GM10847 (cell line): ENCODE measurements around the gene TOP3B.

Experiments used
- POLR2A ChIP-seq: IDR thresholded peaks from 2 replicates; pipeline ENCODE4 v1.6.1; 2011; ENCODE audit not compliant: insufficient read length; ENCODE audit errors: extremely low read depth

Gene TOP3B

GRCh38 chr22:21921184-21921721 is 61.3 kb downstream of the TOP3B start:
- TF ChIP-seq POLR2A: no peak

GRCh38 chr22:21920341-21921183 is 62.0 kb downstream of the TOP3B start:
- no peak for TF ChIP-seq POLR2A

GRCh38 chr22:21919526-21920307 is 62.9 kb downstream of the TOP3B start:
- no peak for TF ChIP-seq POLR2A

- no peak for TF ChIP-seq POLR2A
Measured at GRCh38 chr22:21918466-21919185, 64.0 kb downstream of the TOP3B start.

- TF ChIP-seq POLR2A: no peak
Measured at GRCh38 chr22:21917959-21918261, 64.7 kb downstream of the TOP3B start.

GRCh38 chr22:21917181-21917958 is 65.2 kb downstream of the TOP3B start:
- no peak for TF ChIP-seq POLR2A

- TF ChIP-seq POLR2A: no peak
Measured at GRCh38 chr22:21916309-21916918, 66.2 kb downstream of the TOP3B start.

- no peak for TF ChIP-seq POLR2A
Measured at GRCh38 chr22:21915624-21916308, 66.8 kb downstream of the TOP3B start.

- no peak for TF ChIP-seq POLR2A
Measured at GRCh38 chr22:21909871-21910270, 72.7 kb downstream of the TOP3B start.

- no peak for TF ChIP-seq POLR2A
Measured at GRCh38 chr22:21907638-21908522, 74.7 kb downstream of the TOP3B start.
